ENCODE measurements around the gene OR2M3. TPM values are rescaled to one million over a fixed set of nuclear protein-coding genes. Genes with fewer than 3 reads are reported as not detected.

Gene OR2M3
- total and polyA plus RNA-seq, 9 of the 15 experiments (the other 6 are each of a cell fraction or from before 2014, with no cell fraction given) = not detected

GRCh38 chr1:248174521-248174920 is 22.5 kb upstream of the OR2M3 start, which contains the start of gene OR2M2:
Gene OR2M2, plus strand, starts transcription at chr1:248174821. Its CDS starts 5,165 bp downstream, at chr1:248179986.
- Histone ChIP-seq H4K20me1 (replicated peaks; ENCODE audit: control insufficient read depth, insufficient read depth, low read length) (no peaks in the 10 kb centered on the region), H3K27me3 (ENCODE audit: control insufficient read depth in 2 of 2, insufficient read depth in 2 of 2, low read length in 2 of 2) (no peaks in the 10 kb centered on the region), H3K4me1 (replicated peaks in 1 of 2; ENCODE audit: control insufficient read depth in 2 of 2, insufficient read depth in 2 of 2, low read length in 2 of 2) (no peaks in the 10 kb centered on the region), H3K27ac (ENCODE audit: extremely low read depth, low read depth, low read length) (no peak within 1 kb of the TSS), H3K9me3 (replicated peaks; ENCODE audit: control insufficient read depth, insufficient read depth, low read depth, low read length) (no peaks in the 10 kb centered on the region; the same call in 1 of the 2 replicates), H3K79me2 (ENCODE audit: control insufficient read depth, insufficient read depth, low read length) (no peaks in the 10 kb centered on the region), H2AFZ (ENCODE audit: low read depth, low read length) (no peak within 1 kb of the TSS), H3K4me3 (no peak within 1 kb of the TSS), H3K36me3 (ENCODE audit: control insufficient read depth, insufficient read depth, low read length) (no peaks in the 10 kb centered on the region), H3K9me1 (ENCODE audit: control insufficient read depth, insufficient read depth, low read length) (no peaks in the 10 kb centered on the region), H3K9ac (ENCODE audit: insufficient read depth in 1 of 2, low read depth in 2 of 2, low read length in 2 of 2) (no peak within 1 kb of the TSS), H3K4me2 (ENCODE audit: insufficient read depth, low read length) (no peak within 1 kb of the TSS)
- DNase-seq (ENCODE audit: extremely low read depth in 1 of 4, low spot score in 3 of 4) (no peak), ATAC-seq (no peak), FAIRE-seq (no peak)
- POLR2A ChIA-PET = no interaction called here
- intact Hi-C loops (cut with micrococcal nuclease) = no loop called here
- in situ Hi-C loops (cut with MboI) = no loop called here
- BruUV-seq (replicated peaks) = no TSS peak
- CTCF ChIA-PET (ENCODE audit: low intra/inter-chr PET ratio) = no interaction called here
- TF ChIP-seq ZBTB17 (CRISPR knock-in tag; IDR thresholded peaks at IDR 0.05) = no peak
- no peak for TF ChIP-seq CBX1 (IDR thresholded peaks at IDR 0.05; ENCODE audit: low read depth)
- TF ChIP-seq ERF (CRISPR knock-in tag; IDR thresholded peaks at IDR 0.05) = no peak
- no peak for TF ChIP-seq MIER1 (IDR thresholded peaks at IDR 0.05; ENCODE audit: low read depth)
- TF ChIP-seq ZNF444 (CRISPR knock-in tag; IDR thresholded peaks at IDR 0.05) = no peak
- TF ChIP-seq ILK (tag; IDR thresholded peaks at IDR 0.05; ENCODE audit: borderline replicate concordance, low read depth) = no peak
- TF ChIP-seq RBM15 (IDR thresholded peaks at IDR 0.05; ENCODE audit: insufficient read depth, low read length) = no peak
- TF ChIP-seq ZNF280A (IDR thresholded peaks at IDR 0.05; ENCODE audit: low read depth, partially characterized antibody) = no peak
- TF ChIP-seq PRDM10 (IDR thresholded peaks at IDR 0.05; ENCODE audit: partially characterized antibody) = no peak
- TF ChIP-seq SNIP1 (IDR thresholded peaks at IDR 0.05; ENCODE audit: low read depth) = no peak
- TF ChIP-seq MAFF (IDR thresholded peaks at IDR 0.05; ENCODE audit: low read length) = no peak
- no peak for TF ChIP-seq POLR2G (IDR thresholded peaks at IDR 0.05; ENCODE audit: low read depth, low read length)
- TF ChIP-seq CTCFL (IDR thresholded peaks at IDR 0.05; ENCODE audit: borderline replicate concordance, insufficient read depth, low read depth, low read length, poor library complexity, severe bottlenecking) = no peak
- no peak for TF ChIP-seq ZNF274 (IDR thresholded peaks at IDR 0.05; ENCODE audit: borderline replicate concordance, low read depth, low read length)
